HG02981 (cell line): ENCODE results near the gene CDK2.
"Not testable (repeated sequence)": the region's sequence is repeated elsewhere in the genome, so short reads cannot be mapped to it uniquely, and the experiment has no call there.

Experiments used
- ATAC-seq: cut with Tn5 transposase; IDR thresholded peaks from one replicate; pipeline ENCODE4 v1.9.1; 2021; ENCODE audit warnings: mild to moderate bottlenecking, moderate library complexity; ENCODE audit not compliant: unreplicated experiment

Gene CDK2

GRCh38 chr12:55978393-55978792, 11.8 kb downstream of the CDK2 start:
- ATAC-seq, result no peak

GRCh38 chr12:55979069-55979468, 12.4 kb downstream of the CDK2 start:
- no peak for ATAC-seq

GRCh38 chr12:55981882-55982281, 15.3 kb downstream of the CDK2 start:
- ATAC-seq, result not testable (repeated sequence)

GRCh38 chr12:55982319-55982936, 15.8 kb downstream of the CDK2 start:
- peak; percentile 96 for ATAC-seq

GRCh38 chr12:55983232-55983842, 16.7 kb downstream of the CDK2 start:
- ATAC-seq, result no peak

- ATAC-seq, result no peak
These were observed 18.2 kb downstream of the CDK2 start for GRCh38 chr12:55984861-55985260.

GRCh38 chr12:55985341-55985740, 18.7 kb downstream of the CDK2 start:
- ATAC-seq, result no peak

- not testable (repeated sequence) for ATAC-seq
These were observed 19.3 kb downstream of the CDK2 start for GRCh38 chr12:55985976-55986375.

GRCh38 chr12:55991110-55991509, 24.5 kb downstream of the CDK2 start:
- no peak for ATAC-seq

- ATAC-seq, result no peak
These were observed 26.7 kb downstream of the CDK2 start for GRCh38 chr12:55993230-55993853.

- no peak for ATAC-seq
These were observed 28.7 kb downstream of the CDK2 start for GRCh38 chr12:55995366-55995765.

- no peak for ATAC-seq
These were observed 29.6 kb downstream of the CDK2 start for GRCh38 chr12:55996201-55996714.

GRCh38 chr12:55996715-55997534, 30.3 kb downstream of the CDK2 start, which contains the start of gene SUOX:
Gene SUOX (plus strand): TSS chr12:55997276. CDS start chr12:56002222, 4,946 bp downstream.
- peak; percentile 100 for ATAC-seq

GRCh38 chr12:55997535-55997859, 30.9 kb downstream of the CDK2 start:
- no peak for ATAC-seq

- not testable (repeated sequence) for ATAC-seq
These were observed 32.9 kb downstream of the CDK2 start for GRCh38 chr12:55999522-55999921.

- ATAC-seq, result not testable (repeated sequence)
These were observed 33.4 kb downstream of the CDK2 start for GRCh38 chr12:55999999-56000540.

GRCh38 chr12:56001487-56002100, 35.0 kb downstream of the CDK2 start:
- ATAC-seq, result no peak

- not testable (repeated sequence) for ATAC-seq
These were observed 36.7 kb downstream of the CDK2 start for GRCh38 chr12:56003376-56003775.

GRCh38 chr12:56004211-56004610, 37.6 kb downstream of the CDK2 start:
- no peak for ATAC-seq
